Keratinocyte (primary cell): Measurements from ENCODE around the gene SPTBN4. TPM values are rescaled to one million over a fixed set of nuclear protein-coding genes. Genes with fewer than 3 reads are reported as not detected.

Source experiments
- DNase-seq: peaks from one replicate; pipeline ENCODE4 v3.0.0-alpha.2; 2011; ENCODE audit warnings: low read depth, missing footprints, low spot score
- FAIRE-seq: peaks from 2 replicates; lab custom pipeline; 2011; peaks lifted over from hg19 to GRCh38; lab: Jason Lieb, UNC
- H2AFZ ChIP-seq: 2 replicates; pipeline ENCODE4 v1.6.0; 2012; ENCODE audit warnings: low read length, control low read depth, inconsistent platforms; ENCODE audit not compliant: control insufficient read depth
- H3K27ac ChIP-seq: 2 replicates; pipeline ENCODE4 v1.5.1; 2011; ENCODE audit warnings: low read length; ENCODE audit not compliant: control insufficient read depth, insufficient read depth
- H3K27me3 ChIP-seq: 3 replicates; pipeline ENCODE4 v1.6.0; 2011; ENCODE audit warnings: low read length; ENCODE audit not compliant: control insufficient read depth, insufficient read depth; ENCODE audit errors: extremely low read depth
- H3K36me3 ChIP-seq, 2 experiments: 2 replicates in 1 of 2; 3 replicates in 1 of 2; pipeline ENCODE4 v1.5.1; 2011; ENCODE audit warnings: low read length in 2 of 2, mild to moderate bottlenecking in 1 of 2; ENCODE audit not compliant: control insufficient read depth in 2 of 2, insufficient read depth in 2 of 2; ENCODE audit errors: extremely low read depth in 1 of 2
- H3K4me1 ChIP-seq: 3 replicates; pipeline ENCODE4 v1.5.1; 2011; ENCODE audit warnings: low read length; ENCODE audit not compliant: control insufficient read depth, insufficient read depth; ENCODE audit errors: extremely low read depth
- H3K4me2 ChIP-seq: 3 replicates; pipeline ENCODE4 v1.6.0; 2011; ENCODE audit warnings: low read depth, low read length; ENCODE audit not compliant: control insufficient read depth, insufficient read depth; ENCODE audit errors: extremely low read depth
- H3K4me3 ChIP-seq, 3 experiments: fragments of 200-600 bp in 1 of 3; sonication (generic) in 1 of 3; 2 replicates in 2 of 3; 3 replicates in 1 of 3; pipeline ENCODE4 v1.5.1; 2011 to 2016; ENCODE audit warnings: low read length in 3 of 3, mild to moderate bottlenecking in 3 of 3, control low read depth in 2 of 3, inconsistent platforms in 1 of 3, low read depth in 1 of 3, mixed read lengths in 1 of 3, mixed run types in 1 of 3, moderate library complexity in 1 of 3; ENCODE audit not compliant: control insufficient read depth in 2 of 3, insufficient read depth in 2 of 3; ENCODE audit errors: extremely low read depth in 1 of 3
- H3K79me2 ChIP-seq: 2 replicates; pipeline ENCODE4 v1.6.0; 2012; ENCODE audit warnings: low read length; ENCODE audit not compliant: control insufficient read depth, insufficient read depth
- H3K9ac ChIP-seq: 3 replicates; pipeline ENCODE4 v1.6.0; 2011; ENCODE audit warnings: low read length; ENCODE audit not compliant: control insufficient read depth, insufficient read depth; ENCODE audit errors: extremely low read depth
- H3K9me1 ChIP-seq: 3 replicates; pipeline ENCODE4 v1.6.0; 2011; ENCODE audit warnings: low read length; ENCODE audit not compliant: control insufficient read depth, insufficient read depth; ENCODE audit errors: extremely low read depth
- H3K9me3 ChIP-seq: 2 replicates; pipeline ENCODE4 v1.5.1; 2012; ENCODE audit warnings: low read depth, low read length; ENCODE audit not compliant: control insufficient read depth
- H4K20me1 ChIP-seq: 3 replicates; pipeline ENCODE4 v1.6.0; 2011; ENCODE audit warnings: low read length; ENCODE audit not compliant: control insufficient read depth, insufficient read depth; ENCODE audit errors: extremely low read depth
- CTCF ChIP-seq, 3 experiments: IDR thresholded peaks in 1 of 3; conservative IDR thresholded peaks in 1 of 3; optimal IDR thresholded peaks in 1 of 3; 2 replicates in 2 of 3; 3 replicates in 1 of 3; pipeline versions ENCODE3 to v1.5.1; 2011; ENCODE audit warnings: low read length in 3 of 3, mild to moderate bottlenecking in 3 of 3, moderate library complexity in 2 of 3, control low read depth in 1 of 3, inconsistent platforms in 1 of 3; ENCODE audit not compliant: insufficient read depth in 2 of 3; ENCODE audit errors: extremely low read depth in 1 of 3
- EZH2 ChIP-seq: IDR thresholded peaks from one replicate; pipeline ENCODE4 v1.6.1; 2012; ENCODE audit warnings: inconsistent platforms, mild to moderate bottlenecking, low read length, moderate library complexity
- dilution Hi-C: fragments of 300-500 bp; cut with MboI; formaldehyde crosslinking; loops from one replicate; pipeline ENCODE4 v1.7.0; 2020; ENCODE audit warnings: low sequenced_read_pairs; ENCODE audit not compliant: extremely low pct_ligation_motif_present
- polyA plus RNA-seq, 5 experiments: library from polyadenylated mRNA; depleted of rRNA in 3 of 5; stranded (reverse) in 3 of 5; stranded (forward) in 1 of 5; unstranded in 1 of 5; fragments of >200 nt; gene quantifications; 1 replicate in 1 of 5; 2 replicates in 3 of 5; 3 replicates in 1 of 5; pipeline versions ENCODE4 v1.2.1 to v1.2.3, GENCODE V29; 2011 to 2012; ENCODE audit warnings: missing spikeins in 2 of 5, low read depth in 1 of 5, low replicate concordance in 1 of 5

The SPTBN4 gene
- polyA plus RNA-seq, 1 donor (not counting 4 experiments of a cell fraction or from before 2014, with no cell fraction given) = 0.17 TPM

- H3K4me2 ChIP-seq = no peak overlapping the region
- DNase-seq (no peak), FAIRE-seq (no peak)
- no peak overlapping the region for H3K27ac ChIP-seq
- H2AFZ ChIP-seq = no peak overlapping the region
- H3K36me3 ChIP-seq = no peaks in the 10 kb centered on the region
- H3K4me1 ChIP-seq = no peaks in the 10 kb centered on the region
- TF ChIP-seq EZH2 = no peak
- TF ChIP-seq CTCF (optimal IDR thresholded peaks at IDR 0.05 in 1 of 3, IDR thresholded peaks at IDR 0.05 in 1 of 3, conservative IDR thresholded peaks at IDR 0.05 in 1 of 3; ENCODE audit: extremely low read depth in 1 of 3, insufficient read depth in 2 of 3, low read length in 3 of 3) = no peak
- no peaks in the 10 kb centered on the region for H3K9me1 ChIP-seq
- no peak overlapping the region for H3K4me3 ChIP-seq
- no peak overlapping the region for H3K9ac ChIP-seq
- H3K27me3 ChIP-seq = peaks cover 28% of the 10 kb centered on the region
- H3K79me2 ChIP-seq = no peaks in the 10 kb centered on the region
- H4K20me1 ChIP-seq = no peaks in the 10 kb centered on the region
- dilution Hi-C loops = no loop called here
- no peaks in the 10 kb centered on the region for H3K9me3 ChIP-seq
These were observed 42.0 kb downstream of the SPTBN4 start for GRCh38 chr19:40508739-40509260.

- DNase-seq (no peak), FAIRE-seq (no peak)
- Histone ChIP-seq H3K9ac (no peak overlapping the region), H4K20me1 (no peaks in the 10 kb centered on the region), H3K9me3 (no peaks in the 10 kb centered on the region), H3K9me1 (no peaks in the 10 kb centered on the region), H3K4me1 (no peaks in the 10 kb centered on the region), H3K79me2 (no peaks in the 10 kb centered on the region), H3K36me3 (no peaks in the 10 kb centered on the region), H3K4me2 (no peak overlapping the region), H3K27me3 (peaks cover 43% of the 10 kb centered on the region), H3K4me3 (no peak overlapping the region), H2AFZ (no peak overlapping the region), H3K27ac (no peak overlapping the region)
- TF ChIP-seq EZH2 (no peak), CTCF (optimal IDR thresholded peaks at IDR 0.05 in 1 of 3, IDR thresholded peaks at IDR 0.05 in 1 of 3, conservative IDR thresholded peaks at IDR 0.05 in 1 of 3; ENCODE audit: extremely low read depth in 1 of 3, insufficient read depth in 2 of 3, low read length in 3 of 3) (no peak)
- dilution Hi-C loops = no loop called here
These were observed 43.8 kb downstream of the SPTBN4 start for GRCh38 chr19:40510526-40511115.
